Mucosa of stomach (tissue), 1 donor: ENCODE results near the gene CCNB2.

ENCODE experiments used
- H3K27me3 ChIP-seq: one replicate; pipeline ENCODE4 v1.7.0; 2013; ENCODE audit warnings: mild to moderate bottlenecking, low read length; ENCODE audit not compliant: control insufficient read depth, insufficient read depth
- H3K36me3 ChIP-seq: one replicate; pipeline ENCODE4 v1.7.0; 2013; ENCODE audit warnings: low read length; ENCODE audit not compliant: control insufficient read depth, insufficient read depth
- H3K4me1 ChIP-seq: one replicate; pipeline ENCODE4 v1.7.0; 2013; ENCODE audit warnings: mild to moderate bottlenecking, low read length; ENCODE audit not compliant: control insufficient read depth, insufficient read depth
- H3K4me3 ChIP-seq: one replicate; pipeline ENCODE4 v1.7.0; 2013; ENCODE audit warnings: low read length
- H3K9ac ChIP-seq: one replicate; pipeline ENCODE4 v1.7.0; 2013; ENCODE audit warnings: mild to moderate bottlenecking, low read length, moderate library complexity
- H3K9me3 ChIP-seq: one replicate; pipeline ENCODE4 v1.7.0; 2013; ENCODE audit warnings: mild to moderate bottlenecking, low read length, moderate library complexity; ENCODE audit not compliant: control insufficient read depth
- donor health status: Pancreatic carcinoma.

Gene CCNB2

DNA sequence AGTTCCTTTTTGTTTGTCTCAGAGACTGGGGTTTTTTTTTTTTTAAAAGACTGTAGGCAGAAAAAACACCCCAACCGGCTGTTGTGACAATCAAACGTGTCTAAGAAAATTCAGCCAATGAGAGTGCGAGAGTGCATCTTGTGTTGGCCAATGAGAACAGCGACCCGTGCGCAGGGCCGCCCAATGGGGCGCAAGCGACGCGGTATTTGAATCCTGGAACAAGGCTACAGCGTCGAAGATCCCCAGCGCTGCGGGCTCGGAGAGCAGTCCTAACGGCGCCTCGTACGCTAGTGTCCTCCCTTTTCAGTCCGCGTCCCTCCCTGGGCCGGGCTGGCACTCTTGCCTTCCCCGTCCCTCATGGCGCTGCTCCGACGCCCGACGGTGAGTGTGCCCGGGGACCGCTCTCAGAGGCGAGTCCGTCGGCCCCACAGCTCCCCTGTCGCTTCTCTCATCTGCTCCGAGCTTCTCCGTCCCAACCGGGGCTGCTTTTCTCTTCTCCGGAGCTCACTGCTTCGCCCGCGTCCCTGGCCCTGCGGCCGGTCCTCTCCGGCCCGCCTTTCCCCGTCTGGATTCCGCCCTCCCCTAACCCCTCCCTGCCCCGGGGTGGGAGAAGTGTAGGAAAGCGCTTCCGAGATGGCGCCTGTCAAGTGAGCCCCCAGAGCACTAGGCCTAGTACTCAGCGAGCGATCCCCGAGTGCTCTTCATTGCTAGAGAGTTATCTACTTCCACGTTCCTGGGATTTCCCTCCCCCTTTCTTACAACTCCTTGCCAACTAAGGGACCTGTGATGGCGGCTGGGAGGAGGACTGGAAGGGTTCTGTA, at the start of gene CCNB2:
CCNB2 (plus strand) TSS at position 235 of the 821 bp plus-strand sequence; CDS start at position 358, 123 bp downstream.
- Histone ChIP-seq H3K4me3 (peak within 1 kb of the TSS; percentile 82), H3K9me3 (no peaks in the 10 kb centered on the region), H3K36me3 (no peaks in the 10 kb centered on the region), H3K9ac (peak within 1 kb of the TSS; percentile 86), H3K27me3 (no peaks in the 10 kb centered on the region), H3K4me1 (no peaks in the 10 kb centered on the region)

DNA sequence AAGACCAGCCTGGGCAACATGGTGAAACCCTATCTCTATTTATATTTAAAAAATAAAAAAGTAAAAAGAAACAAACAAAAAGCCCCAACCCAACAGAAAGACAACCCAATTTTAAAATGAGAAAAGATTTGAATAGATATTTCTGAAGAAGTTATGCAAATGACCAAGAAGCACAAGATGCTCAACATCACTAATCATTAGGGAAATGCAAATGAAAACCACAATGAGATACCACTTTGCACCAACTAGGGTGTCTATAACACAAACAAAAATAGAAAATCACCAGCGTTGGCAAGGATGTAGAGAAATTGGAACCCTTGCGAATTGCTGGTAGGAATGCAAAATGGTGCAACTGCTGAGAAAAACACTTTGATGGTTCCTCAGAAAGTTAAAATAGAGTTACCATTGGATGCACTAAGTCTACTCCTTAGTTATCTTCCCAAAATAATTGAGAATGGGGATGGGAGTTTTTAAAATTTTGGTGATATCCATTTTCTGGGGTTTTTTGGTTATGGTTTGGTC, 45.8 kb upstream of the CCNB2 start:
- no peak overlapping the region for H3K9ac ChIP-seq
- H3K4me3 ChIP-seq: no peak overlapping the region
- no peaks in the 10 kb centered on the region for H3K36me3 ChIP-seq
- H3K9me3 ChIP-seq: no peaks in the 10 kb centered on the region
- no peaks in the 10 kb centered on the region for H3K27me3 ChIP-seq
- no peaks in the 10 kb centered on the region for H3K4me1 ChIP-seq

DNA sequence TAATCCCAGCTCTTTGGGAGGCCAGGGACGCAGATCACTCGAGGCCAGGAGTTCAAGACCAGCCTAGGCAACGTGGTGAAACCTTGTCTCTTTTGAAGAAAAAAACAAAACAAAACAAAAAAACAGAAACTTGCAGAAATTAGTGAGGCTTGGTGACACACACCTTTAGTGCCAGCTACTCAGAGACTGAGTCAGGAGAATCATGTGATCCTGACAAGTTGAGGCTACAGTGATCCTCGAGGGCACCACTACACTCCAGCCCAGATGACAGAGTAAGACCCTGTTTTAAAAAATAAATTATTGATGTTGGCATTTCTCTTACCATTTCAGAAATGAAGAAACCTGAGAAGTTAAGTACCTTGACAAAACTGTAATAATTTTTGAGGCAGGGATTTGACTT, 44.6 kb upstream of the CCNB2 start:
- no peaks in the 10 kb centered on the region for H3K9me3 ChIP-seq
- H3K9ac ChIP-seq: no peak overlapping the region
- no peak overlapping the region for H3K4me3 ChIP-seq
- H3K4me1 ChIP-seq: no peaks in the 10 kb centered on the region
- H3K36me3 ChIP-seq: no peaks in the 10 kb centered on the region
- H3K27me3 ChIP-seq: no peaks in the 10 kb centered on the region

DNA sequence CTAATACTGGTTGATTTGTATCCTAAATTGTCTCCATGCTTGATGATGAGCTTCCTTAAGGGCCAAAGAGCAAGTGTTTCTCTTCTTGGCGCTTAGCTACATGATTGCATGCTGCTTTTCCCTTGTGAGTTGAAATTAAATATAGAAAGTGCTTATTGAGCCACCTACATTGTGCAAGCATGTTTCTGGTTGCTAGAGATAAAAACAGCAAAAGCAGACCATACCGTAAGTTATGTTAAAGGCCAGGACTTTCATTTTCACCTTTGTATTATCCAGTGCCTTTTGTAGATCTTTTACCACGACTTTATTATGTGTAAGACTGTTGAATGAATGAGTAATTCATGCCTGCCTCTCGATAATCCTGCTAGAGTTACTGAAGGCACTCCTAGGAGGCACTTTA, 41.9 kb upstream of the CCNB2 start:
- no peaks in the 10 kb centered on the region for H3K4me1 ChIP-seq
- H3K36me3 ChIP-seq: no peaks in the 10 kb centered on the region

DNA sequence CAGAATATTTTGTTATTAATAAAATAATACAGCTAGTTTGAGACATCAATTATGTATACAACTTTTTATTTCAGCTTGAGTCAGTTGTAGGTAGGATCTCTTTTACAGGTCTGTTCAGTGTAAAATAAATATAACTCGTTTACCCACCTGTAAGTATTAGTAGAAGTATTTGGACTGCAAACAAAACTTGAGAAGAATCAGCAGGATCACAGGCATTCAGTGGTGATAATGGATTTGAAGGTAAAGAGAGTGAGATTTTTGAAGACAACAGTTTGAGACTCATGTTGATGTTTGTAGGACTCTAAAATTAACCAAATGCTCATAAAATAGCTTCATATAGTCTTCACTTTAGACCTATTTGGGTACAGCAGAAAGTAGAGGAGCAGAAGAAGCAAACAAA, 35.5 kb upstream of the CCNB2 start:
- Histone ChIP-seq H3K27me3 (no peaks in the 10 kb centered on the region), H3K4me1 (no peaks in the 10 kb centered on the region), H3K36me3 (no peaks in the 10 kb centered on the region), H3K9me3 (no peaks in the 10 kb centered on the region), H3K9ac (no peak overlapping the region), H3K4me3 (no peak overlapping the region)

More for the DNA sequence above, 41.9 kb upstream of the CCNB2 start:
- Histone ChIP-seq H3K9ac (no peak overlapping the region), H3K4me3 (no peak overlapping the region), H3K27me3 (no peaks in the 10 kb centered on the region), H3K9me3 (no peaks in the 10 kb centered on the region)

DNA sequence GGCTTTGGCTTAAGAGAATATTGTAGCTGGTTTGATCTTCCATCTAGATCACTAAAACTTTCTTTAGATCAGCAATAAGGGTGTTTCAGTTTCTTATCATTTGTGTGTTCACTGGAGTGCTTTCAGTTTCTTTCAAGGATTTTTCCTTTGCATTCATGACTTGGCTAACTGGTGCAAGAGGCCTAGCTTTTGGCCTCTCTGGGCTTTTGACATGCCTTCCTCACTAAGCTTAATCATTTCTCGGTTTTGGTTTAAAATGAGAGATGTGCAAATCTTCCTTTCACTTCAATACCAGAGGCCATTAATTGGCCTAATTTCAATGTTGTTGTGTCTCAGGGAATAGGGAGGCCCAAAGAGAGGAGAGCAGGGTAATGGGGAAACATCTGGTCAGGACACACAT, 30.3 kb upstream of the CCNB2 start:
- no peaks in the 10 kb centered on the region for H3K4me1 ChIP-seq
- H3K9ac ChIP-seq: no peak overlapping the region
- H3K27me3 ChIP-seq: no peaks in the 10 kb centered on the region
- H3K4me3 ChIP-seq: no peak overlapping the region
- no peaks in the 10 kb centered on the region for H3K36me3 ChIP-seq
- H3K9me3 ChIP-seq: no peaks in the 10 kb centered on the region

DNA sequence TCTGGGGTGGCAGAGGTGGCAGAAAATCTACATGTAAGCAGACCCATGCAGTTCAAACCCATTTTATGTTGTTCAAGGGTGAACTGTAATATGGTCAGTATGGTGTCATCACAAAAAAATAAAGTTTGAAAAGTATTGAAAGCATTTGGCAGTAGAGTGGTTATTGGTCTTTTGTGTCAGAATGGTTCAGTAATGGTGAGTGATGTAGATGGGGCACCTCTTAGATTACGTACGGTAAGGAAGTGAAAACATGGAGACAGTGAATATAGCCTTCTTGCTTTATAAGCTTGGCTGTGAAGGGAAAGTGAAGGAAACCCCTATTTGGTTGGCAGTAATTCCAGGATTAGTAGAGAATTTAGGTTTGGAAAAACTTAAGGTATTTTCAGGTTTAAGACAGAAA, 17.2 kb upstream of the CCNB2 start:
- no peaks in the 10 kb centered on the region for H3K27me3 ChIP-seq
- H3K36me3 ChIP-seq: no peaks in the 10 kb centered on the region
- no peaks in the 10 kb centered on the region for H3K4me1 ChIP-seq
- H3K9me3 ChIP-seq: no peaks in the 10 kb centered on the region
- no peak overlapping the region for H3K9ac ChIP-seq
- H3K4me3 ChIP-seq: no peak overlapping the region

DNA sequence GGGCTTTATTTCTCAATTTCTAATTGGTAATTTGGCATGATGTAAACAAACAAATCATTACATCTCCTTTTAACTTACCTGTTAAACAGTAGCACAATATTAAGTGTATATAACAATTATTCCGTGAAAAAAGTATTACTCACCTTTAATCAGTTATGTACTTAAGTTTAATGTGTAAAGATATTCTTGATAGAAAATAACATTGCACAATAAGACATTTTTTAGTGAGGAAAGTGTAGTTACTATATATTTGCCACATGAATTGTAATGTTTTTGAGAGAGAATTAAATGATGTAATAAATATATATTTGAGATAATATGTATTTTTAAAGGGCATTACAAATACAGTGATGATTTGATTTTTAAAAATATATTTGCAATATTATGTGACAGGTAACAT, 10.9 kb upstream of the CCNB2 start:
- Histone ChIP-seq H3K9ac (no peak overlapping the region), H3K27me3 (no peaks in the 10 kb centered on the region), H3K9me3 (no peaks in the 10 kb centered on the region), H3K4me1 (no peaks in the 10 kb centered on the region), H3K4me3 (no peak overlapping the region), H3K36me3 (no peaks in the 10 kb centered on the region)

DNA sequence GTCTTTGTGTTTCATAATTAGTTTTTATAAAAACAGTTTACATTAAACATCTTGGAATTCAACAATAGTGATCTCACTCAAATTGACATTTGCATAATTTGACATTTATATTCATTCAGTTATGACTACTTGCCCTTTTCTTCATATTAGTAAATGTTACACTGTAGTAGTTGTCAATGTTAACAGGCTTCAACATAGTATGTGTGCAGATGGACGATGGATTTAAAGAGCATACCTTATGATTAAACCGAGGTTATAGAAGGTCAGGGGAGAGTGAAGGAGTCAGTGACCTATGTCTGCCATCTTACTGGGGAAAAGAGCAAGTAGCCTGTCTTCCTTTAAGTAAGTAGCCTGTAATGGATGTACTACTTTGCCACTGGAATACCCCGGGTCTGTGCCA, 8.5 kb upstream of the CCNB2 start:
- H3K9ac ChIP-seq: no peak overlapping the region
- no peaks in the 10 kb centered on the region for H3K27me3 ChIP-seq
- H3K4me3 ChIP-seq: no peak overlapping the region
- H3K9me3 ChIP-seq: no peaks in the 10 kb centered on the region
- no peaks in the 10 kb centered on the region for H3K36me3 ChIP-seq
- no peaks in the 10 kb centered on the region for H3K4me1 ChIP-seq

DNA sequence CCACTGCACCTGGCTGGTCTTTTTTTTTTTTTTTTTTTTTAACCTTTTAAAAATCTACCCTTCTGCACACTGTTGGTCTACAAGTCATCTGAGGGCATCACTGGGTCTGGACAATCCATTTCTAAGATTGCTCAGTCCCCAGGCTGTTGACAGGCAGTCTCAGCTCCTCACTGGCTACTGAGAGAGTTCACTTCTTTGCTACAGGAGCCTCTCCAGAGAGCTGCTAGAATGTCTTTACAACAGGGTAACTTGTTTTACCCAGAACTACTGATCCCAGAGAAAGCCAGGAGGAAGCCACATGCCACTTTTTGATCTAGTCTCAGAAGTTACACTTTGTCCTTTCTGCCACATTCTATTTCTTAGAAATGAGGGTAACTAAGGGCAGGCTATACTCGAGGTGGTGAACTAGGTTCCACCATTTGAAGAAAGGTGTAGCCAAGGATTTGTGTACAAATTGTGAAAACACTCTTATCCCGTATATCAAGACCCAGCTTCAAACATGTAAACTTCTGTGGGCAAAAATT, 5.7 kb upstream of the CCNB2 start:
- no peaks in the 10 kb centered on the region for H3K36me3 ChIP-seq

DNA sequence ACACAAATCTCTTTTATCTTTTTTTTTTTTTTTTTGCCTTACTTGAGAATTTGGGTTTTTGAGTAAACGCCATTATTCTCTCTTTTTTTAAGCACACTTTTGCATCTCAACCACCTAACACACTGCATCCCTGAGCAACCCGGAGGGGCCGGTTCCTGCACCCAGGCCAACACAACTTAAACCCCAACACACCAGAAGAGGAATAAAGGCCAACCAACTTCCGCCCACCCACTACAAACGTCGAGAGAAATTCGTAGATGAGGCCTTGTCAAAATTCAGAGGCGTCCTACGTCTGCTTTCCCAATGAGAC, 389 bp upstream of the CCNB2 start:
- Histone ChIP-seq H3K9me3 (no peaks in the 10 kb centered on the region), H3K4me1 (no peaks in the 10 kb centered on the region), H3K36me3 (no peaks in the 10 kb centered on the region), H3K27me3 (no peaks in the 10 kb centered on the region), H3K4me3 (peak overlapping the region; percentile 82), H3K9ac (peak overlapping the region; percentile 86)

More for the DNA sequence above, 5.7 kb upstream of the CCNB2 start:
- no peaks in the 10 kb centered on the region for H3K4me1 ChIP-seq
- no peak overlapping the region for H3K4me3 ChIP-seq
- H3K27me3 ChIP-seq: no peaks in the 10 kb centered on the region
- no peaks in the 10 kb centered on the region for H3K9me3 ChIP-seq
- no peak overlapping the region for H3K9ac ChIP-seq

DNA sequence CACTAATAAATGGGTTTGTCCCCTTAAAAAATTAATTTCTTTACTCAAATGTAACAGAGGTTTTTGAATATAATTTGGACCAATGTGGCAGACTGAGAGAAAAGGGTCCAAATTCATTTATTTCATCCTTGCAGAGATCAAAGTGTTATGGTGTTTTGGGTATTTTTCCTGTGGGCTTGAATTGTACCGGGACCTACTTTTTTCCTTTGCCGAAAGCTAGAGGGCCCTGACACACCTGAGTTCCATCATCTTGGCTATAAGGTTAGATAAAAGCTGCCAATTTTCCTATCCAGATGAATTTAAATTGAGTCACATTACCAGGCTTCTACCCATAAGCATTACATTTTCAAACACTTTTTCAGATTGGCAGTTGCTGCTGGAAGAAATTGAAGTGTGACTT, 908 bp downstream of the CCNB2 start:
- Histone ChIP-seq H3K4me3 (peak overlapping the region; percentile 82), H3K4me1 (no peaks in the 10 kb centered on the region), H3K9me3 (no peaks in the 10 kb centered on the region), H3K9ac (peak overlapping the region; percentile 86), H3K36me3 (no peaks in the 10 kb centered on the region), H3K27me3 (no peaks in the 10 kb centered on the region)
